CD4-positive, alpha-beta T cell treated with Interleukin-4 for 4 hours (primary cell): ENCODE results near the gene RAD50.

Source experiments
- DNase-seq: peaks from one replicate; pipeline ENCODE4 v3.0.0-alpha.2; 2020

RAD50 gene

DNA sequence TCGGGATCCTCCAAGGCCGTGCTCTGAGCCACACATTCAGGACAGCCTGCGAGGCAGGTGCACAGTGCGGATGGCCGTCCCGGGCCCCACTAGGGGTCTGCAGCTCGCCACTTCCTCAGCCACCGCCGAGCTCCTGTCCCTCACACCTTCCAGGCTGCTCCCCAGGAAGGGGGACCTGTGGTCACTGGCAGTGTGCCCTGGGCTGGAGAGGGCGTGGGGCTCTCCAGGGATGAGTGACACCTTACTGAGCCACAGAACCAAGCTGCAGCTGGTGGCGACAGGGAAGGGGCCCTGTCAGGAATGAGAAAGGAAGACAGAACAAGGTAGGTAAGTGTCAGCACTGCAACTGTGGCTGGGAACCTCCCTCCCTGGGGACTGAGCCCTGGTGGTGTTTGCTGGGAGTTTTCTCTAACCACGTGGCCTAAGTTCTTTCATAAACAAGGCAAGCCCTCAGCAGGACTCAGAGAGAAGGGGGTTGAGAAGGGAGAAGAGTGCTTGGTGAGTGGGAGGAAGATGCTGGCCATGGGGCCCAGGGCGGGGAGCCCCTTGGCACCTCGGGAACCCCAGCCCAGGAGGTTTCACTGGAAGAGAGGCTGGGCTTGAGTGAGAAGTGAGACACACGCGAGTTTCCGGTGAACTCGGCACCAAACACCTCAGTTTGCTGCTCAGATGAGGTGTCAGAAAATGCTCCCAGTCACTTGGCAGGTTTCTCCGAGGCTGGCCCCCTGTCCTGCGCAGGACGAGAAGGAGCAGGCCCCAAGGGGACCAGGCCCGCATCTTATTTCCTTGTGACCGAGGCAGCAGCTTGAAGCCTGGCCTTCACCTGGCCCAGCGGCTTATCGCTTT is 106.4 kb downstream of the RAD50 start:
- DNase-seq: peak; percentile 57

DNA sequence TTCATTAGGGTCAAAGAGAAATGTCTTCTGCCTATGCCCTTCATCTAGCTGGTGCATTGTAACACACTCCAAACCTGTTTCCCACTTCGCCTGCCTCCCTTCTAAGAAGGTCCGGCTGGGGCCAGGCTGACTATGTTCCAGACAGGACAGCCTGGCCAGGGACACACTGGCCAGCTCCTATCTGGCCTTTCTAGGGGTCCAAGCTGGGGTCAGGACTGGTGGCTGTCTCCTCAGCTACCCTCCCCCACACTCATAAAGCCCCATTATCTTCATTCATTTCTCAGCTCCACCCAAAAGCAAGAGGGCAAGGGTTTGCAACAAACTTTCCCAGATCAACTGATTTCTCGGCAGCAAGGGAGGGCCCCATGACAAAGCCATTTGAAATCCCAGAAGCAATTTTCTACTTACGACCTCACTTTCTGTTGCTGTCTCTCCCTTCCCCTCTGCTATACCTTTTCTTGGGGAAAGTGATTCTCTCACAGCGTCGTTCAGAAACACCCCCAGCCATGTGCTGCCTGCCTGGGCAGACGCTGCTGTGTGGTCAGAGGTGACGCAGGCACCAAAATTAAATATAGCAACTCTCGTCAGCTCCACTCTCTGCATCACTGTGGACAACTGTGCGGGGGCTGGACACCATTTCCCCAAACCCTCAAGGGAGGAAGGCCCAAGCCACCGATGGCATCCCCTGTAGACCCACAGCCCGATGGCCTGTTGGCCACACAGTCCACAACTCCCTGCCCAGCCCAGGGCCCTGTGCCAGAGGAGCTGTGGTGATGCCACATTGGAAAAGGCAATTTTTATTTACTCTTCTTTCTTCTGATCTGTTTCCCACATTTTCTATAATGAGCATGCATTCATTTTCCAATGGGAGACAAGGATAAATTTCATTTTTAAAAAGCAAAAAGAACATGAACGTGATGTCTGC is 107.3 kb downstream of the RAD50 start:
- peak; percentile 30 for DNase-seq

DNA sequence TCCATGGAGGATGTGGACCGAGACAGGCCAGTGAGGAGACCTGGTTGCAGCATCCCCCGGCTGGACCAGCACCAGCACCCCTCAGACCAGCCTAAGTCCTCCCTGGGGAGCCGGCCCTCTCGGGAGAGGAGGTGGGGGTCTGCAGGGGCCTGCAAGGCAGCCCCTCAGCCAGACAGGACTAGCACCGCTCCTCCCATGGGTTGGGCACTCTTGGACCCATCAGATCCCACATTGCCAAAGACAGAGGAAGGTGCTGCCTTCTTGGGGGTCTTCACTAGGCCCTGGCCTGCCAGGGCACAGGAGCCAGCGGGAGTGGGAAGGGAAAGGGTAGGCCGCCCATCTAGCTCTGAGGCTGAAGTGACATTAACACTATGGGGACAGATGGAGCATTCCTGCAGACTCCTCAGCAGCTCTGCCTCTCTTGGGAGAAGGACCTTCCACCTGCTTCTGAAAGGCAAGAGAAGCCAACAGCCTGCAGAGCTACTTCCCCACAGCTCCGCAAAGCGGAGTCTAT is 108.0 kb downstream of the RAD50 start:
- no peak for DNase-seq

DNA sequence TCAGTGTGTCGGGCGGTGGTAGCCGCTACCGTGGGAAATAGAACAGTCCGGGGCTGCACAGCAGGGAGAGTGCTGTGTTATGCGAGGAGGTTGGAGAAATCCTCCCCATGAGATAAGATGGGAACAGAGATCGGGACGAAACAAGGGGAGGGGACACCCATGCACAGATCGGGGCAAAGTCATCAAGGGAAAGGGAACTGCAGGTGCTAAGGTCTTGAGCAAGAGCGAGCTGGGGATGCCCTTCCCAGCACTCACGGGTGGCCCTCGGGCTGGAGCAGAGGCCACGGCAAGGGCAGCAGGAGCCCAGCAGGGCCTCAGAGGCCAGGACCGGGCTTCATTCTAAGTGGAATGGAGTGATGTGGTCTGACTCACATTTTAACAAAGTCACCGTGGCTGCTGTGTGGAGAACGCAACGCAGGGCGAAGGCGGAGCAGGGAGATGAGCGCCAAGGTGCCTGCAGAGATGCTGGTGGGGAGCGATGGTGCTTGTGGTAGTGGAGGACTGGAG is 108.8 kb downstream of the RAD50 start:
- no peak for DNase-seq

DNA sequence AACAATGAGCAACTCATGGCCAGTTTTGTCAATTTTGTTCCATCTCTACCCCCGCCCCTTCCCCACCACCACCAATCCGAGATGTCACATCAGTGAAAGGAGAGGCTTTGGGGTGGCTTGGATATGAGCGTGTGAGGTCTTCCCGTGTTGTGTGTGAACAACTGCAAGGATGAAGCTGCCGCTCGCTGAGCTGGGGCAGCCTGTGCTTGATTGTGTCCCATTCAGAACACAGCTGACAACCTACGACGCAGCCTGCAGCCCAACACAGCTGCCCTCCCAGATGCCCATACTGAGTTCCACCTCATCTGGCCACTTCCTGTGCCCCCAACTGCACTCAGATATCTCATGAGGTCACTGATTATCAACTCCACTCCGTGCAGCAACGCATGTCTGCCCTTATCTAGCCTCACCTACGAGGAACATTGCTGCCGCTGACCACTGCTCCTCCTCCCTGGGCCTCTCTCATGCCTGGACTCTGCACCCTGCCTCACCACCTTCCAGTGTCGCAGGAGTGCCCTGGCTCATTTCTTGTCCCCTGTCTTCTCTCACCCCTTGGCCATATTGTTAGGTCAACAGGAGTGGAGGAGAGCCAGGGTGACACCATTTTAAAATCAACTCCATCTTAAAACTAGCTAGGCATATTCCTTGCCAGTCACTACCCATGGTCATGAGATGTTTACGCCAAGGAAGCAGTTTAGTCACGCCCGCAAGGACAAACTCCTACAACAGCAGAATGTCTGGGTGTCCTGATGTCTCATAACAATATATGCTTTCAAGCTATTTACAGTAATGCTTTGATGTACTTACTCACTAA is 109.7 kb downstream of the RAD50 start:
- no peak for DNase-seq

DNA sequence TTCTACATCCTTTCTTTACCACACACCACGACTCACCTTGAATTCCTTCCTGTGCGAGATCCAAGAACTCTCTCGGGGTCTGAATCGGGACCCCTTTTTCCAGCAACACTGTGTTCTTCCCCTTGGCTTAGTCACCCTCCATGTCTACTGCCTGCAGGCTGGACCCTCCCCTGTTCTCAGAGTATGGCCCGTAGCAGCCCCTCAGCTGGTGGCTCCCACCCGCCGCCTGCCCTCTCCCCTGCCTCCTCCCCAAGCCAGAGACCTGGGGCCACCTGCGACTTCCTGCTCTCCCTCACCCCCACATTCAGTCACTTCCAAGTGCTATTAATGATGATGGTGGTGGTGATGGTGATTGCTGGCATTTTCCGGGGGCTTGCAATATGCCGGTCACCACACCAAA is 110.5 kb downstream of the RAD50 start:
- DNase-seq: no peak

DNA sequence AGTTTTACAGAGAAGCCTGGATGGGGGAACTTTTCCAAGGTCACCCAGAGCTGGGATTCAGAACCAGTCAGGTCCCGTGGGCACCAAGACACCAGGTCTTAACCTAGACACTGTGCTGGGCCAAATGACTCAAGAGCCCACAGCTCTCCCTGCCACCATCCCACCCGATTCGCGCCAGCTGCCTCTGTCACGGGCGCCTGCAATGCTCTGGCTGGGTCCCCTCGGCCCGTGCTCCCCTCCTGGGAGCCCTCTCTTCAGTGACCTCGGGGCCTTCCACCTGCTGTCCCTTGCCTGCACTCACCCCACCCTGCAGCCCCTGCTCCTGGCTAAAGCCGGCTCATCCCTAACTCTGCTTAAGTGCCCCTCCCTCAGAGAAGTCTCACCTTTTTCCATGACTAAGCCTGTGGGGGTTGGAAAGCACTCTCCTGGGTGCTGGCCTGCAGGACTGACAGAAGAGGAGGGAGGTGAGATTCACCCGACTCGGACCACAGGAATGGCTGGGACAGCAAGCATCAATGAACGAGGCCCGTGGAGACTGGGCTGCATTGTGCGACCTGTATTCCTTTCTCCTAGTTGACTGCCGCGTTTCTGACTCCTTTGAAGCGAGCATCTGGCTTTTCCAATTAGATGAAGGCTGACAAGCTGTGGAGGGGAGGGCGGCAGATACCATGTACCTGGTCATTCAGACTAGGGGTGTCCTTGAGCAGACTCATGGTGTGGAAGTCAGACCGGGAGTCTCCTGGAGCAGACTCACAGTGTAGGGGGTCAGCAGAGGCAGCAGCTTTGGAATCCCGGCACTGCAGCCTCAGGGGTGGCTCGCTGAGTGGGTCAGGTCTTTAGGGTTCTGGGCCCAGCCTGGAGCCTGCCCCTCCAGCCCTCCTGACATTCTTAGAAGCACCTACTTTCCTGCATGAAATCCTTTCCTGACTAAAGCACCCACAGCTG is 111.3 kb downstream of the RAD50 start:
- no peak for DNase-seq

DNA sequence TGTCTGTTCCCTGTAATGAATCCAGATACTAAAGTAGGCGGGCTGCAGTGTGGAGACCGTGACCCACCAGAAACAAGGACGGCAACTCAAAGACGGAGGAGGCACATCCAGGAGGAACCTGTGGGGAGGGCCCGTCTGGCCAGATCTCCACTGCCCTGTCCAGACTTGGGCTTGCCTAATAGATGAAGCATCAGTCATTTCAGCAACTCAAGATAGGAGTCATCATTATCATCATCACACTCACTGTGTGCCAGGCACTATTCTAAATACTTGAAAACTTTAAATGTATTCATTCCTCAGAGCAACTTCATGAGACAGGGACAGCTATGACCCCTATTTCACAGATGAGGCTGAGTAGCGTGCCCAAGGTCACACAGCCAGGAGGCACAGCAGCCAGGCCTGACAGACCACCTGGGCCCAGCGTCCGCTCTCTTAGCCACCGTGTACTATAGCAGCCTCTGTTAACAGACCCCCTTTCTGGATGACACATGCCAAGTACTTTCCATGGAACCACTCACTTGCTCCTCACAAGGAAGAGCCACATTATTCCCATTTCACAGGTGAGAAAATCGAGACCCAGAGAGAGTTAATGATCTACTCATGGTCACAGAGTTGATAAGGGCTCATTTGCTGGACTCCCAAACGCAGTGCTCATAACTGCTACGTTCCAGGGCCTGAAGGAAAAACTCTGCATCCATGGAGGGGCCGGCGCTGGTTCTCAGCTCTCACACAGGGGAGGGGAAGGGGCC is 112.1 kb downstream of the RAD50 start:
- DNase-seq: no peak

DNA sequence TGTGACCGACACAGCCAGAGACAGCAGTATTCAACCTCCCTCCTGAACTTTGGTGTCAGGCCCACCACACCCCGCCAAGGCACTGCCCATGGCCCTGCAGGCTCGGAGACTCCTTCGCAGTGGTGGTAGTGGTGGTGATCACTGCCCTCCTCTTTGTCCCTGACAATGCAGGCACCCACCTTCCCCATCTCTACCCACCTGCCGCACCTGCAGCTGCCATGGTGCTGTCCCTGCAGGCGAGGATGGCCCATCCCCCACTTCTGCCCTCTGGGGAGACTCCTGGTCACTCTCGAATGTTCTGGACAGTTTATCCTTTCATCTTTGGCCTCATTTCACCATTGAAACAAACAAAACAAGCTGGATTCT is 112.7 kb downstream of the RAD50 start:
- DNase-seq: no peak

DNA sequence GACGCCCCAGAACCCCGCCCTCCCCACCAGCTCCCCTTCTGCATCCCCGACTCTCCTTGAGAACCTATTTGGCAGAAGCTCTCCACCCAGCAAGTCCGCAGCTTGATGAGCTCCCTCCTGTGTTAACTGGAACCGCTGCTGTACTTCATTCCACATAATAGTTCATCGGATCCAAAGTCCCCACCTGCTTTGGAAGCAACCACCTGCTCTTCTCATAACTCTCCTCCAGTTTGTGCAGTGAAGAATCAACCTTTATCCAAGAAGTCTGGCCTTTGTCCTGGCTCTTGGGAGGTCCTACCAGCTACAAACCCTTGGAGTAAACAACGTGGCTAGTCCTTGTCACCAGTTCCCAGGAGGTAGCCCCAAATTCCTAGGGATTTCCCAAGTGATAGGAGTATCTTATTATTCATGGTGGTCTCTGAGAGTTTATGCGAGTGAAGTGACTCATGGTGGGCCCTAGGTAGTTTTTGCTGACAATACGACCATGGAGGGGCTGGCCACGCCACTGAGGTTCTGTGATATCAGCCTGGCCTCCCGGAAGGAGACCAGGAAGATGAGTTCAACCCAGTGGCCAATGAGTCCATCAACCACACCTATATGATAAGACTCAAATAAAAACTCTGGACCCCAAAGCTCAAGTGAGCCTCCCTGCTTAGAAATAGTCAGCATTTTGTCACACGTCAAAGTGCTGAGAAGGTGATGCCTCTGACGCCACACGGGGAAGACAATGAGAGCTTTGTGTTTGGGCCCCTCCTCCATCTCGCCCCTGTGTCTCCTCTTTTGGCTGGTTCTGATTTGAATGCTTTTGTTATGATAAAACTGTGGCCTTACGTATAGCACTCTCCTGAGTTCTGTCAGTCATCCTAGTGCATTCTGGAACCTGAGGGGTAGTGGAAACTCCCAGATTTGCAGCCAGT is 113.4 kb downstream of the RAD50 start:
- DNase-seq: no peak

DNA sequence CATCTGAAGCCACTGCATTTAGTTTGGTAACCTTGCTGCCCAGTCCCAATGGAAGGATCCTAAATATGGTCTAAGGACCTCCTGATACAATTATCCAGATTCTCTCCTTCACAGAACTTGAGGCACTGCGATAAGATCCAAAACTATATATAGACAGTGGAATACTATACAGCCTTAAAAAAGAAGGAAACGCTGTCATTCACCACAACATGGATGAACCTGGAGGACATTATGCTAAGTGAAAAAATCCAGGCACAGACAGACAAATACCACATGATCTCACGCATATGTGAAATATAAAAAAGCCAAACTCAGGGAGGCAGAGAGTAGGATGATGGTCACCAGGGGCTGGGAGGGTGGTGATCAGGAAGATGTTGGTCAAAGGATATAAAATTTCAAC is 114.2 kb downstream of the RAD50 start:
- no peak for DNase-seq

DNA sequence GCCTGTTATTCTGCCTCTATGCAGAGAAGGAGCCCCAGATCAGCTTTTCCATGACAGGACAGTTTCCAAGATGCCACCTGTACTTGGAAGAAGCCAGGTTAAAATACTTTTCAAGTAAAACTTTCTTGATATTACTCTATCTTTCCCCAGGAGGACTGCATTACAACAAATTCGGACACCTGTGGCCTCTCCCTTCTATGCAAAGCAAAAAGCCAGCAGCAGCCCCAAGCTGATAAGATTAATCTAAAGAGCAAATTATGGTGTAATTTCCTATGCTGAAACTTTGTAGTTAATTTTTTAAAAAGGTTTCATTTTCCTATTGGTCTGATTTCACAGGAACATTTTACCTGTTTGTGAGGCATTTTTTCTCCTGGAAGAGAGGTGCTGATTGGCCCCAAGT is 116.7 kb downstream of the RAD50 start:
- DNase-seq: no peak

DNA sequence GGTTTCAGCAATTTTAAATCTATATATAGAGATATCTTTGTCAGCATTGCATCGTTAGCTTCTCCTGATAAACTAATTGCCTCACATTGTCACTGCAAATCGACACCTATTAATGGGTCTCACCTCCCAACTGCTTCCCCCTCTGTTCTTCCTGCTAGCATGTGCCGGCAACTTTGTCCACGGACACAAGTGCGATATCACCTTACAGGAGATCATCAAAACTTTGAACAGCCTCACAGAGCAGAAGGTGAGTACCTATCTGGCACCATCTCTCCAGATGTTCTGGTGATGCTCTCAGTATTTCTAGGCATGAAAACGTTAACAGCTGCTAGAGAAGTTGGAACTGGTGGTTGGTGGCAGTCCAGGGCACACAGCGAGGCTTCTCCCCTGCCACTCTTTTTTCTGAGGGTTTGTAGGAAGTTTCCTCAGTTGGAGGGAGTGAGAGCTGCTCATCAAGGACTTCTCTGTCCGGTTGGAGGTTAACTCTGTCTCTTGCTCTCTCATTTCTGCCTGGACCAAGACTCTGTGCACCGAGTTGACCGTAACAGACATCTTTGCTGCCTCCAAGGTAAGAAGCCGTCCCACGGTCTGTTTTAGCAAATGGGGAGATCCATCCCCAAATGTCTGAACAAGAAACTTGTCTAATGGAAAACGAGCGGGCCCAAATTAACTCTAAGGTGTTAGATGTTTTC is 117.3 kb downstream of the RAD50 start, which contains the start of gene IL4:
Gene IL4 (plus strand): TSS at position 51 of the 692 bp plus-strand sequence. CDS start 62 bp downstream, at position 113.
- no peak for DNase-seq

DNA sequence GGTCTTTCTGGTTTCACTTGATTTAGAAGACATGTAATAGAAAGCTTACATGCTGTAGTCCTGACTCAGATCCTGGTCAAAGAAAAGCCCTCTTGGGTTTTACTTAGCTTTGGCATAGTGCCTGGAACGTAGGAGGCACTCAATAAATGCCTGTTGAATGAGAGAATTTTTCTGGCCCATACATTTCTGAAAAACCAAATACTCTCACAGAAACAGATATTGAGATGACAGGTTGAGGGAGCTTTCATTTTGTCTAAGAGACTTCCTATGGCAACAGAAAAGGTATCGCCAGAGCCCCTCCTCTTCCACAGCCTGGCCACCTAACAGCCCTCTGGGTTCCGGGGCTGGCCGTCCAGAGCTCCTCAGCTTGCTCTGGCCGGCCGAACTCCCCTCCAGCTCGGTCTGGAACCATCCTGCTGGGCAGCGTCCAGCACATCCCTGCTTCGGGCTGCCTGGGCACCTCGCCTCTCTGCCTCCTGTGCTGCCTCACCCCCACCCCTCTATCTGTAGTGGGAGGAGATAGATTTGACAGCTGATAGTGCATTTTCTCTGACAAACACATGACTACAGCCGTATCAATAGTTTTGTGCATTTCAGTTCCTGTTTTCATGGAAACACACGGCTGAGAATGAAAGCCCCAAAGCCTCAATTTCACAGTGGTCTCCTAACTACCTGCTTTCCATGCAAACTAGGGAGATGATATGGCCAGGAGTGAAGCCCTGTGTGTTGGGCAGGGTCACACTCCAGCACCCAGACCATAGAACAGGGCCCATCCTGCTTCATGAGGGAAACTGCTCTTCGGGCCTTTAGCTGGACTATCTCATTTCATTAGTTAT is 118.1 kb downstream of the RAD50 start:
- no peak for DNase-seq

DNA sequence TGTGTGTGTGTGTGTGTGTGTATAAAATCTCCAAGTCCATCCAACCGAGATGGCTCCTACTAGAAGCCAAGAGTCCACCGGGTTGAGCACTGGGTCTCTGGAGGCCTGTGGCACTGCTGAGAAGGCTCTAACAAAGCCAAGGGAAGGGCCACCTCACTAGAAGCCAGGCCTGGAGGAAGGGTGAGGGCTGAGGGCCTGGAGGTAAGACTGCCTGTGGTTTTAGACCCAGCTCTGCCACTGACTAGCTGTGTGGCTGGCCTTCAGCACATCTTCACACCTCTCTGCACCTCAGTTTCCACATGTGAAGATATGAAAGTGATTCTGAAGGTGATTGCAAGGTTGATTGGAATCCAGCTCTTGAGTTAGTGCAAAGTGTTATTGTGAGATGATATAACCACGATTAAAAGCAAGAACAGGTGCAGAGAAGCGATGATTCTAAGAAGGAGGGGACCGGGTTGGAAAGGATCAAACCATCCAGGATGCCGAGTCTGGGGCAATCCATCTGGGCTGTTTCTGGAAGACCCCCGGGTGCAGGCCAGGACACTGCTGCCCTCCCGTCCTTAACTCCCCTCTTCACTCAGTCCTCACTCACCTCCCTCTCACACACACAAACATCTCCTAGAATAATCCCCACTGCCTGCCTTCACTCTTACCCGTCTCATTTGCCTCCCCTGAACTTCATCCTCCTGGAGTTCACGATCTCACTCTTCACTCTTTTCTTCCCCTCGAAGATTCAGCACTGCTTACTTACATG is 119.3 kb downstream of the RAD50 start:
- no peak for DNase-seq

DNA sequence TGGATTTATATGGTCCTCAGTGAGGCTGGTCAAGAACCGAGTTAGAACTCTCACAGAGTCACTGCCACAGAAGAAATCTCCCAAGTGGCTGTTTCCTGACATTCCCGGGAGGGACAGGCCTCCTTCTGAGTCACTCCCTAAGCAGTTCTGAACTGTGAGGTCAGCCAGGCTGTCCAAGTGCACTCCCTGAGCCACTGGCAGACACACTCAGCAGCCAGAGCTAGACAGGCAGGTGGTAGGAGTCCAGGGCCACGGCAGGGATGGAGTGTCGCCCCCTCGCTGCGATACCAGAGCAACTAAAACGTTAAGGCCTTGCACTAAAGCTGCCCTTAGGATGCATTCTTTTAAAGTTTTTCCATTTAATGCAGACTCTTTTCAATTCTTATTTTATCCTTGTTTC is 120.4 kb downstream of the RAD50 start:
- no peak for DNase-seq
